Measurements from ENCODE around the gene PNPLA6. TPM values are rescaled to one million over a fixed set of nuclear protein-coding genes. Genes with fewer than 3 reads are reported as not detected.
A peak's percentile ranks its signal among the peaks of the same experiment; 100 is the strongest.

PNPLA6 gene
- total RNA-seq, 3 donors from 2014 or later, result 85.7 to 136 (median 121) TPM

DNA sequence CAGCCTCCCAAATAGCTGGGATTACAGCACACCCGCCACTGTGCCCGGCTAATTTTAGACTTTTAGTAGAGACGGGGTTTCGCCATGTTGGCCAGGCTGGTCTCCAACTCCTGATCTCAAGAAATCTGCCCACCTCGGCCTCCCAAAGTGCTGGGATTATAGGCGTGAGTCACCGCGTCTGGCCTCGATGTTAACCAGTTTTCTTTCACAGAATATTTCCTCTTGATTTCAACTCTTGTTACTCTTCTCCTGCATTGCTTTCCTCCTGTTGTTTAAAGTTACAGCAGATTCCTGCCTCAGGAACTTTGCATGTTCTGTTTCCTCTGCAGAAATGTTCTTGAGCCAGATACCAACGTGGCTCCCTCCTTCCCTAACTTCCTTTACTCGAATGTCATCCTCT, 43.0 kb upstream of the PNPLA6 start:
- DNase-seq, result no peak

DNA sequence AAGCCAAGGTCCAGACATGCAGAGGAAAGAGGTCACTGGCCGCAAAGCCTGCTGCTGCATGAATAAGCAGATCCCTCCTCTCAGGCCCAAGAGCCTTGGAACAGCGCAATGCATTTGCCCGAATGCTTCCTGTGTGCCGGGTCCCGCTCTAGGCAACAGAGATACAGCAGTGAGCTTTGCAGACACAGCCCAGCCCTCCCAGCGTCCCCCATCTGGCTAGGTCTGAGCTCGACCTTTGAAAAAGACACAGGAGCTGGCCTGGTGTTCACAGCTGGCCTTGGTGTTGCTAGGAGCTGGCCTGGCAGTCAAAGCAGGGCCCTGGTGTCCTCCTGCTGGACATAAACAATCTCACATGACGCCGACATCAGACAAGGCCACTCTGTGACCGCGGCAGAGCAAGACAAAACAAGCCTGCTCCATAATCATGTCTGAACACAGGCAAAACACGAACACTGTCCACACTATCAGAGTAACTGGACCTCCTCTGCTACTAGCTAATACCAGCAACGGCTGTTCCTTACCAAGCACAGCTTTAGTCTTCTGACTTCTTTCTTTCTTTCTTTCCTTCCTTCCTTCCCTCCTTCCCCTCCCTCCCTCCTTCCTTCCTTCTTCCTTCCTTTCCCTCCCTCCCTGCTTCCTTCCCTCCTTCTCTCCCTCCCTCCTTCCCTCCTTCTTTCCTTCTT, 41.0 kb upstream of the PNPLA6 start:
- Histone ChIP-seq H3K9me3 (no peaks in the 10 kb centered on the region), H3K4me1 (ENCODE audit: low read depth) (peaks cover 1% of the 10 kb centered on the region), H3K36me3 (ENCODE audit: low read depth) (no peaks in the 10 kb centered on the region), H3K4me3 (no peak overlapping the region)
- ATAC-seq (peak; percentile 14), DNase-seq (peak in 1 of 3 donors; percentile 24)
- TF ChIP-seq, protein P1, sequence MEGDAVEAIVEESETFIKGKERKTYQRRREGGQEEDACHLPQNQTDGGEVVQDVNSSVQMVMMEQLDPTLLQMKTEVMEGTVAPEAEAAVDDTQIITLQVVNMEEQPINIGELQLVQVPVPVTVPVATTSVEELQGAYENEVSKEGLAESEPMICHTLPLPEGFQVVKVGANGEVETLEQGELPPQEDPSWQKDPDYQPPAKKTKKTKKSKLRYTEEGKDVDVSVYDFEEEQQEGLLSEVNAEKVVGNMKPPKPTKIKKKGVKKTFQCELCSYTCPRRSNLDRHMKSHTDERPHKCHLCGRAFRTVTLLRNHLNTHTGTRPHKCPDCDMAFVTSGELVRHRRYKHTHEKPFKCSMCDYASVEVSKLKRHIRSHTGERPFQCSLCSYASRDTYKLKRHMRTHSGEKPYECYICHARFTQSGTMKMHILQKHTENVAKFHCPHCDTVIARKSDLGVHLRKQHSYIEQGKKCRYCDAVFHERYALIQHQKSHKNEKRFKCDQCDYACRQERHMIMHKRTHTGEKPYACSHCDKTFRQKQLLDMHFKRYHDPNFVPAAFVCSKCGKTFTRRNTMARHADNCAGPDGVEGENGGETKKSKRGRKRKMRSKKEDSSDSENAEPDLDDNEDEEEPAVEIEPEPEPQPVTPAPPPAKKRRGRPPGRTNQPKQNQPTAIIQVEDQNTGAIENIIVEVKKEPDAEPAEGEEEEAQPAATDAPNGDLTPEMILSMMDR (IDR thresholded peaks at IDR 0.05), result no peak
- intact Hi-C loops (cut with DNase I, micrococcal nuclease), result no loop called here

More for the DNA sequence above, 43.0 kb upstream of the PNPLA6 start:
- Histone ChIP-seq H3K36me3 (ENCODE audit: low read depth) (no peaks in the 10 kb centered on the region), H3K4me3 (no peak overlapping the region), H3K4me1 (ENCODE audit: low read depth) (peaks cover 7% of the 10 kb centered on the region), H3K9me3 (no peaks in the 10 kb centered on the region)
- TF ChIP-seq, protein P1 (IDR thresholded peaks at IDR 0.05), result no peak
- intact Hi-C loops (cut with DNase I, micrococcal nuclease), result no loop called here
- ATAC-seq, result no peak

DNA sequence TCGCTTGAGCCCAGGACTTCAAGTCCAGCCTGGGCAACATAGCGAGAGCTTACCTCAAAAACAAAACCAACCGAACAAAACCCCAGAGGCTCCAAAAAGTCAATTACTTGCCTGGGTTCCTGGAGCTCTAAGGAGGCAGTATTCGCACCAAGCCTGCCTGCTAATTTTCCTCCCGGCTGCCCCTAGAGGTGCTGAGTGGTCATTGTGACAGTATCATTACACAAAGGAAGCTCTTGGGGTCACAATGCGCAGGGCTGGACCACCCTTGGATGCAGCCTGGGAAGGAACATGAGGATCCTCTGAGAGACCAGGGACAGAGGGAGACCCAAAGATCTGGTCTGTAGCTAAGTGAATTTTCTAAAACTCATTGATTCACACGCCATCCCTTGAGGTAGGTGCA, 38.2 kb upstream of the PNPLA6 start:
- H3K4me1 ChIP-seq (ENCODE audit: low read depth), result peaks cover 3% of the 10 kb centered on the region
- peak; percentile 19 for ATAC-seq
- DNase-seq, result no peak
- TF ChIP-seq, protein P1 (IDR thresholded peaks at IDR 0.05), result no peak
- no peaks in the 10 kb centered on the region for H3K9me3 ChIP-seq
- H3K36me3 ChIP-seq (ENCODE audit: low read depth), result no peaks in the 10 kb centered on the region
- intact Hi-C loops (cut with DNase I, micrococcal nuclease), result no loop called here
- no peak overlapping the region for H3K4me3 ChIP-seq

DNA sequence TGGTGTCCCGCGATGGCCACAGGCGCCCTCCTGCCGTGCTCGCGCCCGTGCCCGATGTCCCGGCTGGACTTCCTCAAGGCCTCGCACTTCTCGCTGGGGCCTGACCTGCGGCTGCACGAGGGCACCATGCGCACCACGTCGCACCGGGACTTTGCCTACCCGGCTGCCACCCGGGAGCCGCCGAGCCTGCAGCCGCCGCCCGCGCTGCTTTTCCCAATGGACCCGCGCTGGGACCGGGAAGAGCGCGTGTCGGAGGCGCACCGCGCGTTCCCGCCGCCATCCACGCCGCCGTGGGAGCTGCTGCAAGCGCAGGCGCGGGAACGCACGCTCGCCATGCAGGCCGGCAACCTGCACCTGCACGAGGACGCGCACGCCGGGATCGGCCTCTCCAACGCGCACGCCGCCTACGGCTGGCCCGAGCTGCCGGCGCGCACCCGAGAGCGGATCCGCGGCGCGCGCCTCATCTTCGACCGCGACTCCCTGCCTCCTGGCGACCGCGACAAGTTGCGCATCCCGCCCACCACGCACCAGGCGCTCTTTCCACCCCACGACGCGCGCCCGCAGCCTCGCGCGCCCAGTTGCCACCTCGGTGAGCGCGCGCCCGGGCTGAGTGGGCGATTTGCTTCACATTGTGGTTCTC, 34.6 kb upstream of the PNPLA6 start:
- Histone ChIP-seq H3K4me1 (ENCODE audit: low read depth) (peaks cover 11% of the 10 kb centered on the region), H3K36me3 (ENCODE audit: low read depth) (no peaks in the 10 kb centered on the region), H3K4me3 (no peak overlapping the region), H3K9me3 (no peaks in the 10 kb centered on the region)
- DNase-seq (peak; percentile 82 to 87 (median 86)), ATAC-seq (peak; percentile 88)
- TF ChIP-seq, protein P1 (IDR thresholded peaks at IDR 0.05), result no peak
- intact Hi-C loops (cut with DNase I, micrococcal nuclease), result no loop called here

DNA sequence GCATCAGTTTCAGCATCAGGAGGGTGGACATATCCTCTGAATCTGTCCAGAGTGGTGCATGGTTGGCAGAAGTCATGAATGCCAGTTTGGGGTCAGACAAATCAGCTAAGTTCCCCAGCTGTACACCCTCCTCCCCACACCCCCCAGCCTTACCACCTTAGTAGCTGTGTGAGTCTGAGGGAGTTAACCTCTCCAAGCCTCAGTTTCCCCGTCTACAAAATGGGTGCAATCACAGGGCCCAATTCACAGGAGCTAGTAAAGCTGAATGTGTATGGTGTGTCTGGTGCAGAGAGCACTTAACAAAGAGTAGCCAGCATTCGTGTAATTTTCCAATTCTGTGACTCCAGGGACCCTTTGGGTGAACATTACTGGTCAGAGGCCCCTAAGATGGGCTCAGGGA, 33.0 kb upstream of the PNPLA6 start:
- TF ChIP-seq, protein P1 (IDR thresholded peaks at IDR 0.05), result no peak
- Histone ChIP-seq H3K4me3 (no peak overlapping the region), H3K4me1 (ENCODE audit: low read depth) (peaks cover 13% of the 10 kb centered on the region), H3K9me3 (no peaks in the 10 kb centered on the region), H3K36me3 (ENCODE audit: low read depth) (no peaks in the 10 kb centered on the region)
- no peak for ATAC-seq
- intact Hi-C loops (cut with DNase I, micrococcal nuclease), result no loop called here
- DNase-seq, result no peak
